Small intestine (tissue), 7 donors: Measurements from ENCODE around the gene TATDN3. TPM values are rescaled to one million over a fixed set of nuclear protein-coding genes. Genes with fewer than 3 reads are reported as not detected.
"Not testable (repeated sequence)": the region's sequence is repeated elsewhere in the genome, so short reads cannot be mapped to it uniquely, and the experiment has no call there.

ENCODE experiments used
- DNase-seq, 2 donors: peaks; one replicate each; pipeline versions ENCODE4 v3.0.0 to v3.0.0-alpha.2; 2013
- FAIRE-seq: peaks from 2 replicates; lab custom pipeline; 2012; peaks lifted over from hg19 to GRCh38; lab: Jason Lieb, UNC
- H3K27ac ChIP-seq, 3 donors: one replicate each; pipeline ENCODE4 v1.5.1; 2013; ENCODE audit warnings: low read length in 2 of 3, mild to moderate bottlenecking in 2 of 3, control low read depth in 1 of 3, inconsistent platforms in 1 of 3, low read depth in 1 of 3, moderate library complexity in 1 of 3
- H3K27me3 ChIP-seq, 3 donors: one replicate each; pipeline ENCODE4 v1.6.1; 2013; ENCODE audit warnings: low read length in 3 of 3, inconsistent platforms in 1 of 3; ENCODE audit not compliant: control insufficient read depth in 3 of 3, insufficient read depth in 3 of 3
- H3K36me3 ChIP-seq, 3 donors: one replicate each; pipeline ENCODE4 v1.6.1; 2013; ENCODE audit warnings: low read length in 3 of 3, inconsistent platforms in 1 of 3, low read depth in 1 of 3, mild to moderate bottlenecking in 1 of 3, moderate library complexity in 1 of 3; ENCODE audit not compliant: control insufficient read depth in 3 of 3, insufficient read depth in 2 of 3
- H3K4me1 ChIP-seq, 3 donors: one replicate each; pipeline ENCODE4 v1.6.1; 2013; ENCODE audit warnings: low read length in 2 of 3, inconsistent platforms in 1 of 3, low read depth in 1 of 3, mild to moderate bottlenecking in 1 of 3, moderate library complexity in 1 of 3; ENCODE audit not compliant: control insufficient read depth in 3 of 3, insufficient read depth in 2 of 3
- H3K4me3 ChIP-seq, 3 donors: one replicate each; pipeline ENCODE4 v1.5.1; 2013; ENCODE audit warnings: low read length in 3 of 3, control low read depth in 1 of 3, inconsistent platforms in 1 of 3, low read depth in 1 of 3, mild to moderate bottlenecking in 1 of 3, moderate library complexity in 1 of 3
- H3K9me3 ChIP-seq, 2 donors: one replicate each; pipeline ENCODE4 v1.6.1; 2013; ENCODE audit warnings: low read depth in 1 of 2, low read length in 1 of 2; ENCODE audit not compliant: control insufficient read depth in 2 of 2, insufficient read depth in 1 of 2
- WGBS, 3 donors: extraction: QIAGEN DNeasy Blood & Tissue Kit; methylation state at CpG; one replicate each; pipeline ENCODE4 v1.1.7; 2013; 5-methylcytosine and 5-hydroxymethylcytosine counted together
- polyA plus RNA-seq, 4 donors: library from polyadenylated mRNA; stranded (reverse) in 3 of 4; unstranded in 1 of 4; fragments of 200-250 nt in 3 of 4; fragments of 120-200 nt in 1 of 4; gene quantifications; one replicate each; pipeline versions ENCODE4 v1.2.1 to v1.2.3, GENCODE V29; 2013
- donor health status: healthy with polysubstance abuse.
- donor health status: control.
- donor health status: control.
- donor health status: Bipolar disorder and iron deficiency.
- donor health status: healthy.

The TATDN3 gene
- polyA plus RNA-seq, 4 donors = 5.6 to 9.9 (median 7.7) TPM

GRCh38 chr1:212753749-212754148 is 37.9 kb upstream of the TATDN3 start:
- Histone ChIP-seq H3K4me1 (no peaks in the 10 kb centered on the region), H3K27ac (no peak overlapping the region), H3K4me3 (no peak overlapping the region), H3K9me3 (no peaks in the 10 kb centered on the region), H3K36me3 (peaks cover 0 to 6% (median 2%) of the 10 kb centered on the region in 3 donors), H3K27me3 (no peaks in the 10 kb centered on the region)
- DNase-seq = no peak
- FAIRE-seq = no peak

- Histone ChIP-seq H3K4me3 (no peak overlapping the region), H3K27ac (no peak overlapping the region), H3K9me3 (no peaks in the 10 kb centered on the region), H3K27me3 (no peaks in the 10 kb centered on the region), H3K36me3 (peaks cover 0 to 6% (median 2%) of the 10 kb centered on the region in 3 donors), H3K4me1 (no peaks in the 10 kb centered on the region)
- WGBS, 3 donors = 61 to 79% (median 73%) methylated on average over 8 of the region's 8 CpGs
- FAIRE-seq (no peak), DNase-seq (no peak)
Observed at GRCh38 chr1:212754193-212754592, 37.5 kb upstream of the TATDN3 start.

- FAIRE-seq (no peak), DNase-seq (no peak)
- Histone ChIP-seq H3K9me3 (no peaks in the 10 kb centered on the region), H3K4me3 (no peak overlapping the region), H3K4me1 (no peaks in the 10 kb centered on the region), H3K27me3 (no peaks in the 10 kb centered on the region), H3K27ac (no peak overlapping the region), H3K36me3 (peaks cover 0 to 6% (median 6%) of the 10 kb centered on the region in 3 donors)
- 77 to 94% (median 93%) methylated on average over 1 of the region's 1 CpG for WGBS, 3 donors
Observed at GRCh38 chr1:212754680-212755079, 37.0 kb upstream of the TATDN3 start.

- Histone ChIP-seq H3K9me3 (peaks cover 0 to 15% of the 10 kb centered on the region in 2 donors), H3K27me3 (no peaks in the 10 kb centered on the region), H3K36me3 (peaks cover 2 to 33% (median 10%) of the 10 kb centered on the region in 3 donors), H3K4me1 (no peaks in the 10 kb centered on the region), H3K27ac (no peak overlapping the region), H3K4me3 (no peak overlapping the region)
- FAIRE-seq (no peak), DNase-seq (no peak)
- WGBS, 3 donors = 96 to 98% (median 96%) methylated on average over 5 of the region's 5 CpGs
Observed at GRCh38 chr1:212759683-212760082, 32.0 kb upstream of the TATDN3 start.

GRCh38 chr1:212760126-212760823 is 31.4 kb upstream of the TATDN3 start:
- H3K9me3 ChIP-seq = peaks cover 0 to 15% of the 10 kb centered on the region in 2 donors
- WGBS, 3 donors = 92 to 96% (median 95%) methylated on average over 10 of the region's 10 CpGs
- H3K27me3 ChIP-seq = no peaks in the 10 kb centered on the region
- FAIRE-seq = no peak
- H3K4me3 ChIP-seq = no peak overlapping the region
- no peak for DNase-seq
- no peaks in the 10 kb centered on the region for H3K4me1 ChIP-seq
- H3K36me3 ChIP-seq = peaks cover 2 to 33% (median 10%) of the 10 kb centered on the region in 3 donors
- H3K27ac ChIP-seq = no peak overlapping the region

DNA sequence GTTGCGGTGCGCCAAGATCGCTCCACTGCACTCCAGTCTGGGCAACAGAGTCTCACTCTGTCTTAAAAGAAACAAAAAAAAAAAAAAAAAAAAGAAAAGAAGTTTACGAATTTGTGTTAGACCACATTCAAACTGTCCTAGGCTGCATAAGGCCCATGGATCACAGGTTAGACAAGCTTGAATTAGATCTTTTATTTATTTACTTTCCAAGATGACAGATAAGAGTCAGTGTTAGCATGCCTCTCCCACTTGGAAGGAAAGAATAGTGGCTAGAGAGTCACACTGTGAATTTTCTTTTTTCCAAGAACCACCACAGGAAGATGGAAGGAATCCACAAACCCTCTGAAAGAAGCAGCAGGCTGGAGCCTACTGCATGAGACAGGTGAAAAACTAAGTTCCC is 29.5 kb upstream of the TATDN3 start:
- Histone ChIP-seq H3K27ac (no peak overlapping the region), H3K4me3 (no peak overlapping the region), H3K4me1 (no peaks in the 10 kb centered on the region), H3K36me3 (peaks cover 2 to 36% (median 7%) of the 10 kb centered on the region in 3 donors), H3K27me3 (no peaks in the 10 kb centered on the region), H3K9me3 (peaks cover 0 to 15% of the 10 kb centered on the region in 2 donors)
- DNase-seq (no peak), FAIRE-seq (no peak)
- 96 to 97% (median 97%) methylated on average over 4 of the region's 4 CpGs for WGBS, 3 donors

DNA sequence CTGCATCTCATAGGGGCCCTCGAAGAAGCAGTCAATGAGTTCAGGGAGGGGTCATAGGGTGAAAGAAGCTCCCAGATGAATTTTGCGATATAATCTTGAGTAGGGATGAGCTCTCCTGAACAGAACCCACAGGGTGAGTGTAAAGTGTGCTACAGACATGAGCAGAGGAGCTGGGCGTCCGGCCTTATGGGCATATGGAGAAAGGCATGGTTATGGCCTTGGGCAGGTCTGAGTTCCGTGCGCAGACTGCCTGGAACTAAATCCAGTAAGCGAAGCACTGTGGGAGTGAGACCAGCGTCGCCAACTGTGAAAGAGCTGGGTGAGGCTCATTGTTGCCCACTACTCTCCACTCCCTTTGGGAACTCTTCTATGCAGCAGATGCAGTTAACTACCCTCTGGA is 28.9 kb upstream of the TATDN3 start:
- Histone ChIP-seq H3K36me3 (peaks cover 2 to 37% (median 4%) of the 10 kb centered on the region in 3 donors), H3K4me1 (no peaks in the 10 kb centered on the region), H3K27me3 (no peaks in the 10 kb centered on the region), H3K9me3 (peaks cover 0 to 16% of the 10 kb centered on the region in 2 donors), H3K27ac (no peak overlapping the region), H3K4me3 (no peak overlapping the region)
- FAIRE-seq (no peak), DNase-seq (no peak)
- 95 to 97% (median 96%) methylated on average over 9 of the region's 9 CpGs for WGBS, 3 donors

DNA sequence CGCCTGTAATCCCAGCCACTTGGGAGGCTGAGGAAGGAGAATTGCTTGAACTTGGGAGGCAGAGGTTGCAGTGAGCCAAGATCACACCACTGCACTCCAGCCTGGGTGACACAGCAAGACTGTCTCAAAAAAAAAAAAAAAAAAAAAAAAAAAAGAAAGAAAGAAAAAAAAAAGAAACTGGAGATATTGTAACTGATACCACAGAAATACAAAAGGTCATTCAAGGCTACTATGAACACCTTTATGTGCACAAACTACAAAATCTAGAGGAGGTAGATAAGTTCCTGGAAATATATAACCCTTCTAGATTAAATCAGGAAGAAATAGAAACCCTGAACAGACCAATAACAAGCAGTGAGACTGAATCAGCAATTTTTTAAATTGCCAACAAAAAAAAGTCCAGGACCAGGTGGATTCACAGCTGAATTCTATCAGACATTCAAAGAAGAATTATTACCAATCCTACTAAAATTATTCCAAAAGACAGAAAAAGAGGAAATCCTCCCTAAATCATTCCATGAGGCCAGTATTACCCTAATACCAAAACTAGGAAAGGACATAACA is 26.9 kb upstream of the TATDN3 start:
- FAIRE-seq, H3K4me3 ChIP-seq, H3K4me1 ChIP-seq, DNase-seq, H3K27ac ChIP-seq, H3K27me3 ChIP-seq: not testable (repeated sequence)
- H3K36me3 ChIP-seq = peaks cover 2 to 32% (median 4%) of the 10 kb centered on the region in 3 donors
- 89 to 100% (median 96%) methylated on average over 1 of the region's 1 CpG for WGBS, 3 donors
- peaks cover 0 to 28% of the 10 kb centered on the region in 2 donors for H3K9me3 ChIP-seq
